T-helper 1 cell treated with Interleukin-12 subunit alpha and Interleukin-12 subunit beta and Interleukin-4 antibody, amounts not matched to agents 30 ng/mL and 1 ng/mL, for 36 hours (primary cell): Measurements from ENCODE around the gene PRC1. TPM values are rescaled to one million over a fixed set of nuclear protein-coding genes. Genes with fewer than 3 reads are reported as not detected.

Experiments
- intact Hi-C: fragments of 100-400 bp; cut with micrococcal nuclease; formaldehyde crosslinking; loops from one replicate; pipeline ENCODE4 v1.15.1; 2024
- total RNA-seq: library from RNA; stranded (reverse); gene quantifications from 2 replicates; pipeline ENCODE4 v1.2.3, GENCODE V29; 2022

The PRC1 gene
- total RNA-seq, 1 donor from 2014 or later = 98.6 TPM

DNA sequence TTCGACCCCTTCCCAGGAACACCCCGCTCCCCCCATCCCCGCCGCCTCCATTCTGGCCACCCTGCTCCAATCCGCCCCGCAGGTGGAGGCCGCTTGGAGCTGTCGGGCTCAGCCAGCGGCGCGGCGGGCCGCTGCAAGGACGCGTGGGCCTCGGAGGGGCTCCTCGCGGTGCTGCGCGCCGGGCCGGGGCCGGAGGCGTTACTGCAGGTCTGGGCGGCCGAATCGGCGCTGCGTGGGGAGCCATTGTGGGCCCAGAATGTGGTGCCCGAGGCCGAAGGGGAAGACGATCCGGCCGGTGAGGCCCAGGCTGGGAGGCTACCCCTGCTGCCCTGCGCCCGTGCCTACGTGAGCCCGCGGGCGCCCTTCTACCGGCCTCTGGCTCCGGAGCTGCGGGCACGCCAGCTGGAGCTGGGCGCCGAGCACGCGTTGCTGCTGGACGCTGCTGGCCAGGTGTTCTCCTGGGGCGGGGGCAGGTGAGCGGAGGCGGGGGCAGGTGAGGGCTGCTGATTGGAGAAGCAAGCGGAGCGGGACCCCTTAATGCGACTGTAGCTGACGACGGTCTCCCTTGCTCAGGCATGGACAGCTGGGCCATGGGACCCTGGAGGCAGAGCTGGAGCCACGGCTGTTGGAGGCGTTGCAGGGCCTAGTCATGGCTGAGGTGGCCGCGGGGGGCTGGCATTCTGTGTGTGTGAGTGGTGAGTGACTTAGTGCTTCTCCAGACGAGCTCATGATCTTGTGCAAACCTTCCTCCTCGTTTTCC lies 37.1 kb downstream of the PRC1 start:
- intact Hi-C loops = loop anchor here (5.0 kb wide), 1 partner anchor 565 kb away; no protein-coding TSS in a partner anchor

DNA sequence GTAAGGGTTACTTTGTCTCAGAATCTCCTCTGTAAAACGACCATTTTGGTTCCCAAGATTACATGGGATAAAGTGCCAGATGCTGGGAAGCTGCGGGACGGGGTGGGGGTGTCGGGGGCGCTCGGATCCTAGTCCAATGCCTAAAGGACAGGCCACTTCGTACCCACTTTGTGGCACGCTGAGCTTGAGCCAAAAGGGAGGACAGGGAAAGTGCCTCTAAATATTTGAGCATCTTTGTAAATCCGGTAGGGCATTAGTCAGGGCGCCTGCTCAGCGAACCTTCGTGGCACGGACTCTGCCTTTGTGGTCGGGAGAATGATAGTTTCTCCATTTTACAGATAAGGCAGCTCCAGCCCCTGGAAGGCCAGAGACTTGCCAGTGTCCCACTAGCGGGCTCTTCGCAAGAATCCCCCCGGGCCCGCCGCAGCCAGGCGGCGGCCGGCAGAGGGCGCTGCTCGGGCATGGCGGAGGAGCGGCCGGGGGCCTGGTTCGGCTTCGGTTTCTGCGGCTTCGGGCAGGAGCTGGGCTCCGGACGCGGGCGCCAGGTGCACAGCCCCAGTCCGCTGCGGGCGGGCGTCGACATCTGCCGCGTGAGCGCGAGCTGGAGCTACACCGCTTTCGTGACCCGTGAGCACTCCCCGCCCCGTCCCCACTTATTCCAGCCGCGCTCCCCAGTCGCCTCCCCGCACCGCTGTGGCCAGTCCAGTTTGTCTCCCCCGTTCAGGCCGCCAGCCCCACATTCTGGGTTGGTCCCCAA lies 37.9 kb downstream of the PRC1 start:
- intact Hi-C loops = loop anchor here (1.0 to 5.0 kb wide), 4 partner anchors 77 to 566 kb away; no protein-coding TSS in a partner anchor

DNA sequence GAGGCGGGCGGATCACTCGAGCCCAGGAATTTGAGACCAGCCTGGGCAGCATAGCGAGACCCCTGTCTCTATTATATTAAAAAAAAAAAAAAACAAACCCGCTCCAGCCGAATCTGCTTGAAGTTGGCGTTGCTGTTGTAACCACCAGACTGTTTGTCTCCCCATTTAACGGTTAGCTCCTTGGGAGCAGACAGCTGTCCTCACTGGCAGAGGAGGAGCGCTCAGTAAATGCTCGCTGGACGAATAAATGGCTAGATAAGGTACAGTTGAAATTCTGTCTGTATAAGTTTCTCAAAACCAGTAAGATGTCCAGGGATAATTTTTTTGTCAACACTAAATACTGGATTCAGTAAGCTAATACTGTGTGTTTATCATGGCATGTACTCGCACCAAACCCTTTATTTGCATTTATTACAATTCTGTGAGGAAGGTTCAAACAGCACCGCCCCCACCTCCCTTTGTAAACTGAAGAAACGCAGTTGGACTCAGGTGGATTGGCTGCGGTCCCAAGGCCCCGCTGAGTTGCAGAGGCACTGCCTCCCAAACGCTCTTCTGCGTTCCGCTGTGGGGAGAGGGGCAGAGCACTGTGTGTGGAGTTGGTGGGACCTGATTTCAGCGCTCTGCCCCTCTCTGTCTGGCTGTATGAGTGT lies 38.6 kb downstream of the PRC1 start:
- intact Hi-C loops = loop anchor here (1.0 to 5.0 kb wide), 4 partner anchors 78 to 567 kb away; no protein-coding TSS in a partner anchor

DNA sequence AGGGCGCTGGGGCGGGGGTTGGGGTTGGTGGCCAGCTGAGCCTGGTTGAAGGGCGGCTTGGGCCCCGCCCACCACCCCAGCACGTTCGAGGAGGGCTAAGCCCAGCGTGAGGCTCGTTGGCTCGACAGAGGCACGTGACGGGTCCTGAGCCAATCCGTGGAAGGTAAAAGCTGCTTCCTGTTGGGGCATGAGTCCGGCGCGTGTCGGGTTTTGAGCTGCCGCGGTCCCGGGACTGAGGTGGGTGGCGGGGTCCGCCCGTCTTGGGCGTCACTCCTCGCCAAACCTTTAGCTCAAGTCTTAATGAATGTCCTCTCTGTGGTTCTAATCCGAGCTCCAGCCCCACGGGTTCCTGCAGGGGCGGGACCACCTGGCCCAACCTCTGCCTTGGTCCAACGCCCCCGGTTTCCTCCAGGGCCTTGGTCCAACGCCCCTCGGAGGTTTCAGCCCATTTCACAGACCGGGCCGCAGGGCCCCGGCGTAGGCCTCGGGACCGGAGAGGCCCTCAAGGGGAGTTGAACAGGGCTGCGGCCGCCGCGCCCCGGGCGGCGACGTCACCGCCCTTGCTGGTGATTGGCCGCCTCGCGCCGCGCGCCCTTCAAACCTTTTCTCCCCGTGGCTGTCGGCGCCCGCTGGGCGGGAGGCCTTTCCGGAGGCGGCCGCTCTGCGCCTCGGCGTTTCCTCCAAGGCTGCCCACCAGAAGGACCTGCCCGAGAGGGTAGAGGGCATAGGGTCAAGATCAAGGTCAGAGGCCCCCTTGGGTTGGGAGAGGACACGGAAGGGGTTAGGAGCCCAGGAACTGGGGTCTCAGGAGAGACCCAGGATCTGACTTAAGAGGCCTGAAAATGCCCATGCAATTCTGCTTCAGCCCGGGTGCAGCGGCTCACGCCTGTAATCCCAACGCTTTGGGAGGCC lies 39.4 kb downstream of the PRC1 start, which contains the start of gene RCCD1:
RCCD1 (plus strand) TSS at position 173 of the 912 bp plus-strand sequence. CDS start 1,851 bp downstream, outside the sequence.
- intact Hi-C loops = loop anchor here (1.0 to 5.0 kb wide), 5 partner anchors 20 to 567 kb away; partner anchors contain the start of genes MAN2A2, PRC1, UNC45A and VPS33B

DNA sequence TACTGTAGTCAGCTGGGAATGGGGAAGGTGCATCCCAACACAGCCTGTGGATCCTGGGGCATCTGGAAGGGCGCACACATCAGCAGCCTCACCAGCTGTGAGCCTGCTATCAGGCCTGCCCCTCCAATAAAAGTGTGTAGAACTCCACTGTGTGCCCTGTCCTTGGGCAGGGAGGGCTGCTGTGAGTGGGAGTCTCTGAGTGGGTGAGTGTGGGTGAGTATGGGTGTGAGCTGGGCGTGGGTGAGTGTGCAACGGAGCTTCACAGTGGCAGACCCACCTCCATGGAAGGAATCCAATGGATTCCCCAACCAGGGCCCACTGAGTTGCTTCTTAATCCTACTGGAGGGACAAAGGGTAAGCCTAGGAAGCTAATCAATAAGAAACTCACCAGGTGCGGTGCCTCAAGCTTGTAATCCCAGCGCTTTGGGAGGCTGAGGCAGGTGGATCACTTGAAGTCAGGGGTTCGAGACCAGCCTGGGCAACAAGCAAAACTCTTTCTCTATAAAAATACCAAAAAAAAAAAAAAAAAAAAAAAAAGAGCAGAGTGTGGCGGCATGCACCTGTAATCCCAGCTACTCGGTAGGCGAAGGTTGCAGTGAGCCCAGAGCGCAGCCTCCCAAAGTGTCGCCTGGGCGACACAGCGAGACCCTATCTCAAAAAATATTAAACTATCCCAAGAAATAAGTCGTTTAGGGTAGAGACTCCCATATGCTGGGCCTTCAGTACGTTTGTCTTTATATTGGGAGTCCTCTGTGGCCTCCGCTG lies 40.2 kb downstream of the PRC1 start:
- intact Hi-C loops = loop anchor here (1.0 kb wide), 4 partner anchors 19 to 68 kb away; partner anchors contain the start of genes MAN2A2, PRC1, UNC45A and VPS33B

DNA sequence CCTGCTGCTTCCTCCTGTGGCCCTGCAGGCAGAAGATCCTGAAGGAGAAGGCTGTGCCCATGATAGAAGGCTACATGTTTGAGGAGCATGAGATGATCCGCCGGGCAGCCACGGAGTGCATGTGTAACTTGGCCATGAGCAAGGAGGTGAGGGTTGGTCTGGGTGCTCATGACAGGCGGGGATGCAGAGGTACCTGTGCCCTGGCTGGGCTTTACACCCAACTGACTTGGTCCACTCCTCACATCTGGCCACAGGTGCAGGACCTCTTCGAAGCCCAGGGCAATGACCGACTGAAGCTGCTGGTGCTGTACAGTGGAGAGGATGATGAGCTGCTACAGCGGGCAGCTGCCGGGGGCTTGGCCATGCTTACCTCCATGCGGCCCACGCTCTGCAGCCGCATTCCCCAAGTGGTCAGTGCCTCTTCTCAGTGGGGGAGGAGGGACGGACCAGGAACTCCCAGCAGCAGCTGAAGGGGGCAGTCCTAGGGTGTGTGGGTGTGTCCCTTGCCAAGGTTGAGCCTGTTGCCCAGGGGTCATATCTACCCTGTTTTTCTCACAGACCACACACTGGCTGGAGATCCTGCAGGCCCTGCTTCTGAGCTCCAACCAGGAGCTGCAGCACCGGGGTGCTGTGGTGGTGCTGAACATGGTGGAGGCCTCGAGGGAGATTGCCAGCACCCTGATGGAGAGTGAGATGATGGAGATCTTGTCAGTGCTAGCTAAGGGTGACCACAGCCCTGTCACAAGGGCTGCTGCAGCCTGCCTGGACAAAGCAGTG lies 41.2 kb downstream of the PRC1 start:
- intact Hi-C loops = no loop called here

DNA sequence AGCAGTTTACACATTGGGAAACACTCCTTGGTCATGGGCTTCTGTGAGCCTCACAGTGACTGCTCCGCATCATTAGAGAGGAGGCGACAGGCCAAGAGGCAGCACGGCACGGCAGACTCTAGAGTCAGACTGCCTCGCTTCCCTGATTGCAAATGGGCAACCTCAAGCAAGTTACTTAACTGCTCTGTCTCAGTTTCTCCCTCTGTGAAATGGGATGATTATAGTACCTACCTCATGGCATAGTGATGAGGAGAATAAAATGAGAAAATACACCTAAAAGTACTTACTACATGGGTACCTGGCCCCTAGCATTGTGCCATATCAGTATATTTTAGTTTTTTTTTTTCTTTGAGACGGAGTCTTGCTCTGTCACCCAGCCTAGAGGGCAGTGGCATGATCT lies 43.7 kb downstream of the PRC1 start:
- intact Hi-C loops = no loop called here

DNA sequence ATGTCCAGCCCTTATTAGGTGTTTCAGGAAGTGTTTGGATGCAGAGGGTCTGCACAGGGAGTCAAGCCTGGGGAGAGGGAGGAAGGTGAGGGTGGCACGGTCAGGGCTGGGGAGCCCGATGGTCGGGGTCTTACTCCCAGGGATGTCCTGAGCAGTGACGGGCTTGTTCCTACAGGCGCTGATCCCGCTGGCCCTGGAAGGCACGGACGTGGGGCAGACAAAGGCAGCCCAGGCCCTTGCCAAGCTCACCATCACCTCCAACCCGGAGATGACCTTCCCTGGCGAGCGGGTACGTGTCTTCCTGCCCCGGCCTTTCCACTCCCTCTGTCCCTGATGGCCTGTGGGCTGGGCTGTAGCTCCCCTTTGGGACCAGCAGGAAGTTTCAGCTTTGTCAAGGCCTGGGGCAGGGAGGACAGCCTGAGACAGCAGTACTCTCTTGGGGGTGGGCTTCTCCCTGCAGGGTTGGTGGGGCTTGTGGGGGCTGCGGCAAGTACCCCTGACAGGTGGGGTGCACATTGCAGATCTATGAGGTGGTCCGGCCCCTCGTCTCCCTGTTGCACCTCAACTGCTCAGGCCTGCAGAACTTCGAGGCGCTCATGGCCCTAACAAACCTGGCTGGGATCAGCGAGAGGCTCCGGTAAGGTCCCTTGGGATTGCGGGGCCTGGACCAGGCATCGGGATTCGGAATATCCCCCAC lies 44.2 kb downstream of the PRC1 start:
- intact Hi-C loops = no loop called here

DNA sequence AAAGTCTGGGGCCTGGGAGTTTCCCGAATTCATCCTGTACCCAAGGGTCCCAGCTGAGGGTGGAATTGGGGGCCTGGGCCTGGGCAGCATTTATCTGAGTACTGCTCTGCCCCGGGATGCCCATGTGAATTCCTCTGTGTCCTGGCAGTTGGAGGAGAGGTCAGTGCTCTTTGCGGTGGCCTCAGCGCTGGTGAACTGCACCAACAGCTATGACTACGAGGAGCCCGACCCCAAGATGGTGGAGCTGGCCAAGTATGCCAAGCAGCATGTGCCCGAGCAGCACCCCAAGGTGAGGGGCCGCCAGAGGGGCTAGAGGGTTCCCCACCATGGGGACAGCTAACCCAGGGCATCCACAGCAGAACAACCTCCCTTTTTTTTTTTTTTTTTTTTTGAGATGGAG lies 45.8 kb downstream of the PRC1 start:
- intact Hi-C loops = no loop called here

DNA sequence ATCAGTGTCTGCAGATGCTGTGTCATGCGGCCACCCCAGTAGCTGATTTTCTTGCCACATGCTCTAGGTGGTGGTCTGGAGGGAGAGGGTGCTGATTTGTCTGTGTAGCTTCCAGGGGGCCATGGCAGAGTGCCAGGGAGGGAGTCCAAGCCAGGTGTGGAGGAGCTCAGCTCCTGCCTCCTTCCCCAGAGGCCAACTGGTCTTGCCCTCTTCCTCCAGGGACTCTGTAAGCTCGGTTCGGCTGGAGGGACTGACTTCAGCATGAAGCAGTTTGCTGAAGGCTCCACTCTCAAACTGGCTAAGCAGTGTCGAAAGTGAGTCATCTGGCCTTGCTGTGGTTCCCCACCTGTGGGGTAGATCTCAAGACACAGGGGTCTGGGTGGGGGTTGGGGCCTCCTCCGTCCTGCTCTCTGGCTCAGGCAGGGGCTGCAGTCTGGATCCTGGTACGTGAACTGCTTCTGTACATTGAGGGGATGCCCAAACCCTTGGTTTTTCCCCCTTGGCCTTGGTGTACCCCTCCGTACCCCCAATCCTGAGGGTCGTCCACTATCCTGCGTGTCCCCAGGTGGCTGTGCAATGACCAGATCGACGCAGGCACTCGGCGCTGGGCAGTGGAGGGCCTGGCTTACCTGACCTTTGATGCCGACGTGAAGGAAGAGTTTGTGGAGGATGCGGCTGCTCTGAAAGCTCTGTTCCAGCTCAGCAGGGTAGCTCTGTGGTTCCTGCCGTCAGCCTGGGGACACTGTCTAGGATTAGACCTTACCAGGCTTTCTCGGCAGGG lies 46.6 kb downstream of the PRC1 start:
- intact Hi-C loops = no loop called here

DNA sequence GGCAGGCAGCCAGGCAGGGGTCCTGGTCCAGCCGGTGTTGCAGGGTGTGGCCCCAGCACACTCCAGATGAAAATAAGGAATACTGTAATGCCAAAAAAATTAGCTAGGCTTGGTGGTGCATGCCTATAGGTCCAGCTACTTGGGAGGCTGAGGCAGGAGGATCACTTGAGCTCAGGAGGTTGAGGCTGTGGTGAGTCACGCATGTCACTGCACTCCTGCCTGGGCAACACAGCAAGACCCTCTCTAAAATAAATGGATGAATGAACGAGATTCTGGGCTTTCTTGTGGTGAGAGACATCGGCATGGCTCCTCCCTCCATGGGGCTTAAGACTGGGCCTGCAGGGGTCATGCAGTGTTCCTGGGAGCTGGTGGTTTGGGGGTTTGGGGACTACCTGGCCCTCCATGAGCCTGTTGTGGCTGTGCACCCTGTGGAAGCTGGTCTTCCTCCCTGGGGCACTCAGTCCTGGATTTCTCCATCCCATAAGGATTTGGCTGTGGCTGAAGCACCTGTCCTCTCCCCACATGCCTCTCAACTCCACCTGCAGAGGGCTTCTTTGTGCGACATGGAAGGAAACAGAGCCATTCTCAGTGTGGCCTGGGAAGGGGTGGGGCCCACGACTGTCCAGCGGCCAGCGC lies 47.3 kb downstream of the PRC1 start:
- intact Hi-C loops = no loop called here

DNA sequence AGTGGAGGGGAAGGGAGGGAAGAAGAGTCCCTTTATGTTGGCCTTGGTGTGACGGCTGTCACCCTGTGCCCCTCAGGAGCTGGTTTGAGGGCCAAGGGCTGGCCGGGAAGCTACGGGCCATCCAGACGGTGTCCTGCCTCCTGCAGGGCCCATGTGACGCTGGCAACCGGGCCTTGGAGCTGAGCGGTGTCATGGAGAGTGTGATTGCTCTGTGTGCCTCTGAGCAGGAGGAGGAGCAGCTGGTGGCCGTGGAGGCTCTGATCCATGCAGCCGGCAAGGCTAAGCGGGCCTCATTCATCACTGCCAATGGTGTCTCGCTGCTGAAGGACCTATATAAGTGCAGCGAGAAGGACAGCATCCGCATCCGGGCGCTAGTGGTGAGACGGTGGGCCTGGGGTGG lies 47.8 kb downstream of the PRC1 start:
- intact Hi-C loops = no loop called here

DNA sequence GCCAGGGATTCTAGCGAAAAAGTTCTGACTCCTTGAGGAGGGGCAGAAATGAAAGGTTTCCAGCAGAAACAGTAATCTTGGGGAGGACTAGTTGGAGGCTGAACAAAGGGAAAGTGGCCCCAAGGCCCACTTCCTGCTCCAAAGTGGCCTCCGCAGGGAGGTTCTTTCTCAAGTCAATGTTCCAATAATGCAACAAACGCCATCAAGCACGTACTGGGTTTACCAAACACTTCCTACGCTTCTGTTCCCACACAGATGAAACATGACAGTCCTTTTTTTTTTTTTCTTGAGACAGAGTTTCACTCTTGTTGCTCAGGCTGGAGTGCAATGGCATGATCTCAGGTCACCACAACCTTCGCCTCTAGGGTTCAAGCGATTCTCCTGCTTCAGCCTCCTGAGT lies 49.2 kb downstream of the PRC1 start:
- intact Hi-C loops = no loop called here

DNA sequence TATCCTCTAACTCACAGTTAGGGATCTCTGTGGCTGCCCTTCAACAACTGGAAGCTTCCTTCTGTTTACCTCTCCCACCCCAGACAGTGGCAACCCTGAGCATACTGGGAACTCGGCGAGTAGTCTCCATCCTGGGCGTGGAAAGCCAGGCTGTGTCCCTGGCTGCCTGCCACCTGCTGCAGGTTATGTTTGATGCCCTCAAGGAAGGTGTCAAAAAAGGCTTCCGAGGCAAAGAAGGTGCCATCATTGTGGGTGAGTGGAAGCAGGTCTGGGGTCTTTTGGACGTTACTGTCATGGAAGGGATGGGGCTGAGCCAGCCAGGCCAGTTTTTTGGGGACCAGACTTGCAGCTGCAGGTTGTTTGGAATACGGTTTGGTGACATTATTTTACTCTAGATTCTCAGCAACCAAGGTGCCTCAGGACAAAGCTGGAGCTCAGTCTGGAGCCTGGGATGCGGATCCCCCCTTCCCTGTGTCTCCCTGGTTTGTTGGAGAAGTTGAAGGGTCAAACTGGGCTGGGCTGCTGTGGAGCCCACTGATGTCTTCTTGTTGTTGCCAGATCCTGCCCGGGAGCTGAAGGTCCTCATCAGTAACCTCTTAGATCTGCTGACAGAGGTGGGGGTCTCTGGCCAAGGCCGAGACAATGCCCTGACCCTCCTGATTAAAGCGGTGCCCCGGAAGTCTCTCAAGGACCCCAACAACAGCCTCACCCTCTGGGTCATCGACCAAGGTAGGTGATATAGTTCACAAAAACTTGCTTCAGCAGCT lies 51.8 kb downstream of the PRC1 start:
- intact Hi-C loops = no loop called here

DNA sequence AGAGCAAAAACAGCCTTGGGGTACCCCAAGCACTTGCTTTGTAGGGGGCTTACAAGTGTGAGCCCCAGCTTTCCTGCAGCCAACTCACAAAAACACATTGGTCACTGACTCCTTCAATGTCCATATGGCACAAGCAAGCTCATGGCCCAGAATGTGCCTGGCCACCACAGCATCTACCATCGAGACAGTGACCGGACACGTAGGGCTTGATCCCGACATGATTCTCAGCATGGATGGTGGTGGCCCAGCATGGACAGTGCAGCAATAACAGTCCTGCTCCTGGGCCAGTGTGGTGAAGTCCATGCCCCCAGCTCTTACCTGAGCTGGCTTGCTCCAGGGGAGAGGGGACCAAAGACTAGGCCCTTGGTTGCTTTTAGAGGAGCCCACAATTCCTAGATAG lies 53.3 kb downstream of the PRC1 start:
- intact Hi-C loops = no loop called here

DNA sequence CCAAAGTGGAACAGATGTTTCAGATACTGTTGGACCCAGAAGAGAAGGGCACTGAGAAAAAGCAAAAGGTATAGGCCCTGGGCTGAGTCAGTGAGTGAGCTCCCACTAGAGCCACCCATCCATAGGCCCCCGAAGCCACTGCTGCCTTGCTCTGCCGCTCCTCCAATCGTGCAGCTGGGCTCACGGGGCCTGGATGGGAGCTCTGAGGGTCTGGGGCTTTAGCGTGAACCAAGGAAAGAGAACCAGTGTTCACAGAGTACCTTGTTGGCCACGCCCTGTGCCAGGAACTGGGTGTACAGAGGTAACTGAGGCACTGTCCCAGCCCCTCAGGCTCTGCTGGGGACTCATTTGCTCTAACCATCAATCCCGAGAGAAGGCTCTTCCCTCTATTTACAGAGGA lies 54.6 kb downstream of the PRC1 start:
- intact Hi-C loops = loop anchor here (10.0 kb wide), 2 partner anchors 1045 to 1965 kb away; partner anchors contain the start of genes AP3S2 and CHD2
